Fibroblast of lung (primary cell): ENCODE measurements around the gene PAN2. TPM values are rescaled to one million over a fixed set of nuclear protein-coding genes. Genes with fewer than 3 reads are reported as not detected.
"Not testable (repeated sequence)": the region's sequence is repeated elsewhere in the genome, so short reads cannot be mapped to it uniquely, and the experiment has no call there.

Source experiments
- DNase-seq, 2 donors: peaks; one replicate each; pipeline versions ENCODE4 v3.0.0 to v3.0.0-alpha.2; 2010; ENCODE audit warnings: low read depth in 2 of 2
- H2AFZ ChIP-seq: 2 replicates; pipeline ENCODE4 v1.5.1; 2012; ENCODE audit warnings: low read length, control low read depth, inconsistent platforms
- H3K27ac ChIP-seq: 2 replicates; pipeline ENCODE4 v1.5.1; 2011; ENCODE audit warnings: low read length, control low read depth; ENCODE audit not compliant: insufficient read depth
- H3K27me3 ChIP-seq: 2 replicates; pipeline ENCODE4 v1.5.1; 2011; ENCODE audit warnings: mild to moderate bottlenecking, low read length; ENCODE audit not compliant: control insufficient read depth, insufficient read depth
- H3K36me3 ChIP-seq: 2 replicates; pipeline ENCODE4 v1.5.1; 2011; ENCODE audit warnings: low read length; ENCODE audit not compliant: control insufficient read depth, insufficient read depth
- H3K4me1 ChIP-seq: 2 replicates; pipeline ENCODE4 v1.5.1; 2011; ENCODE audit warnings: low read length; ENCODE audit not compliant: control insufficient read depth, insufficient read depth; ENCODE audit errors: extremely low read depth
- H3K4me2 ChIP-seq: 2 replicates; pipeline ENCODE4 v1.5.1; 2011; ENCODE audit warnings: low read length, control low read depth; ENCODE audit not compliant: insufficient read depth; ENCODE audit errors: extremely low read depth
- H3K4me3 ChIP-seq, 4 experiments: fragments of 200-600 bp in 1 of 4; sonication (generic) in 1 of 4; replicated peaks in 1 of 4; 2 replicates each; pipeline ENCODE4 v1.5.1; 2011 to 2016; ENCODE audit warnings: low read length in 4 of 4, low read depth in 3 of 4, mild to moderate bottlenecking in 3 of 4, control low read depth in 2 of 4, inconsistent platforms in 1 of 4, mixed read lengths in 1 of 4; ENCODE audit not compliant: insufficient read depth in 1 of 4; ENCODE audit errors: control extremely low read depth in 1 of 4
- H3K79me2 ChIP-seq: 2 replicates; pipeline ENCODE4 v1.5.1; 2012; ENCODE audit warnings: mild to moderate bottlenecking, low read length, inconsistent platforms; ENCODE audit not compliant: control insufficient read depth, insufficient read depth
- H3K9ac ChIP-seq: 2 replicates; pipeline ENCODE4 v1.5.1; 2011; ENCODE audit warnings: mild to moderate bottlenecking, low read length, control low read depth; ENCODE audit not compliant: insufficient read depth
- H3K9me3 ChIP-seq: 2 replicates; pipeline ENCODE4 v1.5.1; 2012; ENCODE audit warnings: low read depth, low read length; ENCODE audit not compliant: control insufficient read depth, insufficient read depth
- H4K20me1 ChIP-seq: 2 replicates; pipeline ENCODE4 v1.5.1; 2011; ENCODE audit warnings: low read length; ENCODE audit not compliant: control insufficient read depth, insufficient read depth; ENCODE audit errors: extremely low read depth
- CTCF ChIP-seq, 2 donors: IDR thresholded peaks in 1 of 2; conservative IDR thresholded peaks in 1 of 2; 1 replicate in 1 of 2; 2 replicates in 1 of 2; pipeline ENCODE4 v1.5.1; 2011 to 2012; ENCODE audit warnings: low read length in 2 of 2, control low read depth in 1 of 2, inconsistent platforms in 1 of 2, low read depth in 1 of 2, mild to moderate bottlenecking in 1 of 2
- EZH2 ChIP-seq: IDR thresholded peaks from 2 replicates; pipeline ENCODE4 v1.5.1; 2012; ENCODE audit warnings: low read length, control low read depth, mild to moderate bottlenecking; ENCODE audit errors: missing control alignments
- polyA plus RNA-seq, 2 donors: library from polyadenylated mRNA; depleted of rRNA in 1 of 2; stranded (reverse) in 1 of 2; unstranded in 1 of 2; fragments of >200 nt; gene quantifications; 2 replicates each; pipeline ENCODE4 v1.2.1, GENCODE V29; 2011 to 2012; ENCODE audit warnings: missing spikeins in 1 of 2
- total RNA-seq: library from RNA; depleted of rRNA; stranded (reverse); fragments of >200 nt; gene quantifications from 2 replicates; pipeline ENCODE4 v1.2.1, GENCODE V29; 2014

Gene PAN2
- total and polyA plus RNA-seq, 2 donors (not counting 1 experiment from before 2014, with no cell fraction given): 17.3 to 25.9 TPM

- no peak for TF ChIP-seq CTCF (conservative IDR thresholded peaks at IDR 0.05 in 1 of 2, IDR thresholded peaks at IDR 0.05 in 1 of 2; ENCODE audit: low read depth in 1 of 2, low read length in 2 of 2)
- TF ChIP-seq EZH2: no peak
- Histone ChIP-seq H2AFZ (no peak overlapping the region), H3K36me3 (peaks cover 19% of the 10 kb centered on the region), H3K4me1 (no peaks in the 10 kb centered on the region), H3K27ac (no peak overlapping the region), H3K9me3 (no peaks in the 10 kb centered on the region), H3K4me3 (no peak overlapping the region), H3K9ac (no peak overlapping the region), H3K27me3 (no peaks in the 10 kb centered on the region), H3K79me2 (no peaks in the 10 kb centered on the region), H4K20me1 (no peaks in the 10 kb centered on the region), H3K4me2 (no peak overlapping the region)
- DNase-seq: no peak
Observed at GRCh38 chr12:56278905-56279304, 54.9 kb downstream of the PAN2 start.

- TF ChIP-seq CTCF (conservative IDR thresholded peaks at IDR 0.05 in 1 of 2, IDR thresholded peaks at IDR 0.05 in 1 of 2; ENCODE audit: low read depth in 1 of 2, low read length in 2 of 2) (no peak), EZH2 (no peak)
- no peak overlapping the region for H3K27ac ChIP-seq
- no peaks in the 10 kb centered on the region for H3K27me3 ChIP-seq
- DNase-seq: no peak
- no peaks in the 10 kb centered on the region for H3K4me1 ChIP-seq
- H3K4me3 ChIP-seq: no peak overlapping the region
- no peaks in the 10 kb centered on the region for H4K20me1 ChIP-seq
- no peak overlapping the region for H3K9ac ChIP-seq
- no peak overlapping the region for H3K4me2 ChIP-seq
- H2AFZ ChIP-seq: no peak overlapping the region
- no peaks in the 10 kb centered on the region for H3K79me2 ChIP-seq
- no peaks in the 10 kb centered on the region for H3K9me3 ChIP-seq
- H3K36me3 ChIP-seq: peaks cover 19% of the 10 kb centered on the region
Observed at GRCh38 chr12:56274299-56274698, 59.5 kb downstream of the PAN2 start.

- H3K79me2 ChIP-seq, H3K9ac ChIP-seq, H3K9me3 ChIP-seq, H3K4me1 ChIP-seq, H3K27ac ChIP-seq, DNase-seq, H3K4me3 ChIP-seq, H2AFZ ChIP-seq, H3K4me2 ChIP-seq, H4K20me1 ChIP-seq, H3K27me3 ChIP-seq: not testable (repeated sequence)
- H3K36me3 ChIP-seq: peaks cover 19% of the 10 kb centered on the region
Observed at GRCh38 chr12:56272468-56272867, 61.3 kb downstream of the PAN2 start.
